Kidney (tissue), 14 donors: ENCODE results near the gene NUP210. TPM values are rescaled to one million over a fixed set of nuclear protein-coding genes. Genes with fewer than 3 reads are reported as not detected.

Experiments
- DNase-seq, 5 donors: peaks; one replicate each; pipeline ENCODE4 v3.0.0-alpha.2; 2013 to 2020
- FAIRE-seq: peaks from 2 replicates; lab custom pipeline; 2012; peaks lifted over from hg19 to GRCh38; lab: Jason Lieb, UNC
- H3K27ac ChIP-seq, 2 donors: one replicate each; pipeline ENCODE4 v1.7.0; 2013; ENCODE audit warnings: low read depth in 2 of 2, low read length in 2 of 2, inconsistent platforms in 1 of 2
- H3K27me3 ChIP-seq: one replicate; pipeline ENCODE4 v1.7.1; 2013; ENCODE audit warnings: low read length, inconsistent platforms; ENCODE audit not compliant: control insufficient read depth, insufficient read depth
- H3K36me3 ChIP-seq, 3 donors: one replicate each; pipeline versions ENCODE4 v1.7.0 to v1.7.1; 2013; ENCODE audit warnings: low read length in 3 of 3, control low read depth in 1 of 3, inconsistent platforms in 1 of 3; ENCODE audit not compliant: insufficient read depth in 3 of 3, control insufficient read depth in 2 of 3
- H3K4me1 ChIP-seq, 3 donors: one replicate each; pipeline versions ENCODE4 v1.7.0 to v1.7.1; 2013; ENCODE audit warnings: low read length in 3 of 3, inconsistent platforms in 1 of 3, low read depth in 1 of 3; ENCODE audit not compliant: control insufficient read depth in 2 of 3, insufficient read depth in 2 of 3
- H3K4me3 ChIP-seq, 3 donors: one replicate each; pipeline versions ENCODE4 v1.7.0 to v1.8.1; 2013; ENCODE audit warnings: low read length in 3 of 3, control low read depth in 1 of 3, inconsistent platforms in 1 of 3
- H3K9ac ChIP-seq, 3 donors: one replicate each; pipeline versions ENCODE4 v1.7.0 to v1.7.1; 2013; ENCODE audit warnings: low read length in 3 of 3, control low read depth in 1 of 3, inconsistent platforms in 1 of 3
- H3K9me3 ChIP-seq, 3 donors: one replicate each; pipeline versions ENCODE4 v1.7.0 to v1.7.1; 2013; ENCODE audit warnings: low read length in 3 of 3, control low read depth in 1 of 3, inconsistent platforms in 1 of 3; ENCODE audit not compliant: control insufficient read depth in 2 of 3, insufficient read depth in 1 of 3
- CTCF ChIP-seq: IDR thresholded peaks from 3 replicates; pipeline ENCODE4 v1.5.1; 2012; ENCODE audit warnings: mild to moderate bottlenecking, moderate library complexity, borderline replicate concordance; ENCODE audit not compliant: insufficient read depth; ENCODE audit errors: extremely low read depth
- intact Hi-C: fragments of 100-400 bp; cut with DNase I; formaldehyde crosslinking; loops from one replicate; pipeline ENCODE4 v1.11.1; 2022
- polyA plus RNA-seq: library from polyadenylated mRNA; stranded (reverse); fragments of 350-450 nt; fragmentation: Illumina TruSeq; extraction: RNeasy Lipid Tissue Mini Kit (QIAGEN cat#74804); gene quantifications from one replicate; pipeline ENCODE4 v1.2.3, GENCODE V29; 2014; ENCODE audit warnings: low read depth, low replicate concordance; ENCODE audit not compliant: insufficient read depth
- total RNA-seq: library from RNA; stranded (reverse); fragmentation: NEBNext Ultra II Directional; extraction: Animal tissue kit (Norgen Biotek cat#: 25700); gene quantifications from one replicate; pipeline ENCODE4 v1.2.1, GENCODE V29; 2021
- donor health status: control.
- donor health status: control.
- donor health status: control.
- donor health status: control.
- donor health status: control.
- donor health status: DM: yes; HTN: yes; CAD: no.
- donor health status: Normal renal cell carcinoma (clear cell type).

NUP210 gene
- total and polyA plus RNA-seq, 2 donors from 2014 or later, result 5.6 to 22.9 TPM

GRCh38 chr3:13461169-13462124 is 41.3 kb upstream of the NUP210 start:
- intact Hi-C loops, result no loop called here
- peak; percentile 54 for TF ChIP-seq CTCF

DNA sequence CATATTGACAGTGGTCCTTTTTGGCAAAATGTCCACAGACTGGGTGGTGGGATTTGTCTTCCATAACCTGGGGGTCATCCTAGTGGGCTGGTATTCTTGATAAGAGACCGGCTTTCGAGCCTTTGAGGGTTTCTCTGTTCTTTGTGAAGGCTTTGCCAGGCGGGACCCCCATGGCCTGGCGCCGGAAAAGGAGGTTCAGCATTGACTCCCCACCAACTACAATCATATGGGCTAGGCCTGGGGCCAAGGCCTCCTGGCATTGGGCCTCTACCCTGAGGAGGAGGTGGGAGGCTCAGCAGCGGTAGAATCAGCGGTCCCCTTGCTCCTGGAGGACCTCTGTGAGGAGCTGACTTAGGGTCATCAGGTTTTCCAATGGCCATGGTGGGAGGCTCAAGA is 40.2 kb upstream of the NUP210 start:
- Histone ChIP-seq H3K36me3 (no peaks in the 10 kb centered on the region), H3K4me3 (no peak overlapping the region), H3K9ac (no peak overlapping the region), H3K4me1 (peaks cover 0 to 3% (median 0%) of the 10 kb centered on the region in 3 donors), H3K9me3 (no peaks in the 10 kb centered on the region), H3K27me3 (no peaks in the 10 kb centered on the region), H3K27ac (no peak overlapping the region)
- no peak for TF ChIP-seq CTCF
- intact Hi-C loops, result no loop called here
- no peak for FAIRE-seq
- DNase-seq, result no peak

More at GRCh38 chr3:13461169-13462124, 41.3 kb upstream of the NUP210 start:
- H3K9ac ChIP-seq, result no peak overlapping the region
- no peaks in the 10 kb centered on the region for H3K27me3 ChIP-seq
- H3K27ac ChIP-seq, result no peak overlapping the region
- no peaks in the 10 kb centered on the region for H3K9me3 ChIP-seq
- H3K4me1 ChIP-seq, result peaks cover 0 to 3% (median 0%) of the 10 kb centered on the region in 3 donors
- no peaks in the 10 kb centered on the region for H3K36me3 ChIP-seq
- no peak overlapping the region for H3K4me3 ChIP-seq
- DNase-seq, result peak; percentile 77 to 85 (median 81)
- no peak for FAIRE-seq

- Histone ChIP-seq H3K36me3 (no peaks in the 10 kb centered on the region), H3K9me3 (no peaks in the 10 kb centered on the region), H3K4me1 (peaks cover 0 to 3% (median 0%) of the 10 kb centered on the region in 3 donors), H3K27ac (no peak overlapping the region), H3K9ac (no peak overlapping the region), H3K27me3 (no peaks in the 10 kb centered on the region), H3K4me3 (no peak overlapping the region)
- intact Hi-C loops, result no loop called here
- DNase-seq, result no peak
- no peak for TF ChIP-seq CTCF
- FAIRE-seq, result no peak
Observed at GRCh38 chr3:13459605-13460340, 39.7 kb upstream of the NUP210 start.
